H9 (cell line): Measurements from ENCODE around the gene HHLA2. TPM values are rescaled to one million over a fixed set of nuclear protein-coding genes. Genes with fewer than 3 reads are reported as not detected.

ENCODE experiments used
- DNase-seq: peaks from one replicate; pipeline ENCODE4 v3.0.0-alpha.2; 2017
- H2AFZ ChIP-seq: one replicate; pipeline ENCODE4 v1.6.1; 2013; ENCODE audit warnings: mild to moderate bottlenecking, low read length, control low read depth, moderate library complexity
- H2AK5ac ChIP-seq: 2 replicates; pipeline ENCODE4 v1.6.1; 2013; ENCODE audit warnings: low read length, control low read depth, mixed read lengths; ENCODE audit not compliant: insufficient read length
- H2BK120ac ChIP-seq: one replicate; pipeline ENCODE4 v1.6.1; 2013; ENCODE audit warnings: low read depth, mild to moderate bottlenecking, low read length, control low read depth, inconsistent platforms; ENCODE audit not compliant: poor library complexity, severe bottlenecking
- H2BK12ac ChIP-seq: 2 replicates; pipeline ENCODE4 v1.6.1; 2013; ENCODE audit warnings: low read length, control low read depth, mixed read lengths, low read depth; ENCODE audit not compliant: insufficient read length
- H2BK15ac ChIP-seq: 2 replicates; pipeline ENCODE4 v1.6.1; 2013; ENCODE audit warnings: low read depth, low read length, control low read depth
- H2BK20ac ChIP-seq: one replicate; pipeline ENCODE4 v1.6.1; 2013; ENCODE audit warnings: low read depth, mild to moderate bottlenecking, low read length, control low read depth, inconsistent platforms; ENCODE audit not compliant: poor library complexity, severe bottlenecking
- H2BK5ac ChIP-seq: 2 replicates; pipeline ENCODE4 v1.6.1; 2013; ENCODE audit warnings: low read length, control low read depth, mixed read lengths; ENCODE audit not compliant: insufficient read length
- H3K14ac ChIP-seq: 2 replicates; pipeline ENCODE4 v1.6.1; 2013; ENCODE audit warnings: low read length, control low read depth; ENCODE audit not compliant: insufficient read depth
- H3K18ac ChIP-seq: 2 replicates; pipeline ENCODE4 v1.6.1; 2013; ENCODE audit warnings: low read depth, mild to moderate bottlenecking, mixed read lengths, low read length, control low read depth; ENCODE audit not compliant: insufficient read length
- H3K23ac ChIP-seq: 2 replicates; pipeline ENCODE4 v1.6.1; 2013; ENCODE audit warnings: low read length, control low read depth, mixed read lengths, low read depth; ENCODE audit not compliant: insufficient read length
- H3K23me2 ChIP-seq: 2 replicates; pipeline ENCODE4 v1.6.1; 2013; ENCODE audit warnings: low read depth, mild to moderate bottlenecking, mixed read lengths, low read length, control low read depth; ENCODE audit not compliant: insufficient read length, poor library complexity, severe bottlenecking
- H3K27ac ChIP-seq: 2 replicates; pipeline ENCODE4 v1.5.1; 2013; ENCODE audit warnings: low read length, control low read depth, mixed read lengths, low read depth; ENCODE audit not compliant: insufficient read length
- H3K27me3 ChIP-seq: 2 replicates; pipeline ENCODE4 v1.6.1; 2013; ENCODE audit warnings: low read length, control low read depth, inconsistent platforms; ENCODE audit not compliant: insufficient read depth
- H3K4ac ChIP-seq: 2 replicates; pipeline ENCODE4 v1.6.1; 2013; ENCODE audit warnings: low read depth, mild to moderate bottlenecking, control low read depth, inconsistent platforms, low read length, moderate library complexity
- H3K4me1 ChIP-seq: 2 replicates; pipeline ENCODE4 v1.6.1; 2013; ENCODE audit warnings: low read length, control low read depth, inconsistent platforms; ENCODE audit not compliant: insufficient read depth
- H3K4me2 ChIP-seq: 2 replicates; pipeline ENCODE4 v1.6.1; 2013; ENCODE audit warnings: low read length, control low read depth, mixed read lengths; ENCODE audit not compliant: insufficient read length, insufficient read depth
- H3K56ac ChIP-seq: 2 replicates; pipeline ENCODE4 v1.6.1; 2013; ENCODE audit warnings: low read depth, mild to moderate bottlenecking, mixed read lengths, low read length, control low read depth; ENCODE audit not compliant: insufficient read length
- H3K79me1 ChIP-seq: 2 replicates; pipeline ENCODE4 v1.6.1; 2013; ENCODE audit warnings: low read depth, mild to moderate bottlenecking, moderate library complexity, low read length, control low read depth, inconsistent platforms; ENCODE audit not compliant: insufficient read depth, poor library complexity, severe bottlenecking
- H3K79me2 ChIP-seq: 2 replicates; pipeline ENCODE4 v1.6.1; 2013; ENCODE audit warnings: low read length, control low read depth, inconsistent platforms; ENCODE audit not compliant: insufficient read depth
- H3K9ac ChIP-seq: 2 replicates; pipeline ENCODE4 v1.6.1; 2013; ENCODE audit warnings: low read length, control low read depth, mixed read lengths; ENCODE audit not compliant: insufficient read length; ENCODE audit errors: extremely low read depth
- H3K9me3 ChIP-seq: one replicate; pipeline ENCODE4 v1.6.1; 2013; ENCODE audit warnings: low read depth, low read length, inconsistent platforms; ENCODE audit not compliant: control insufficient read depth
- H3T11ph ChIP-seq: one replicate; pipeline ENCODE4 v1.6.1; 2013; ENCODE audit warnings: mild to moderate bottlenecking, low read length, control low read depth, inconsistent platforms
- H4K20me1 ChIP-seq: one replicate; pipeline ENCODE4 v1.6.1; 2013; ENCODE audit not compliant: control insufficient read depth, insufficient read length, insufficient read depth
- H4K5ac ChIP-seq: 2 replicates; pipeline ENCODE4 v1.6.1; 2013; ENCODE audit warnings: low read depth, mild to moderate bottlenecking, mixed read lengths, low read length, control low read depth; ENCODE audit not compliant: insufficient read length
- H4K8ac ChIP-seq: replicated peaks from 2 replicates; pipeline ENCODE4 v1.6.1; 2013; ENCODE audit warnings: low read length, control low read depth, mixed read lengths, low read depth; ENCODE audit not compliant: insufficient read length
- H4K91ac ChIP-seq: 2 replicates; pipeline ENCODE4 v1.6.1; 2013; ENCODE audit warnings: low read depth, mild to moderate bottlenecking, moderate library complexity, mixed read lengths, low read length, control low read depth; ENCODE audit not compliant: insufficient read length
- H3K27ac Mint-ChIP-seq, 3 experiments: 2 replicates in 2 of 3; 3 replicates in 1 of 3; pipeline ENCODE4 v1.8.0; 2020 to 2021; ENCODE audit warnings: mixed read lengths in 3 of 3, mild to moderate bottlenecking in 1 of 3, moderate library complexity in 1 of 3
- H3K27me3 Mint-ChIP-seq: 2 replicates; pipeline ENCODE4 v1.8.0; 2021; ENCODE audit warnings: low read depth, mild to moderate bottlenecking, moderate library complexity, mixed read lengths
- H3K36me3 Mint-ChIP-seq, 3 experiments: 2 replicates in 2 of 3; 3 replicates in 1 of 3; pipeline ENCODE4 v1.8.0; 2020 to 2021; ENCODE audit warnings: low read depth in 3 of 3, mixed read lengths in 3 of 3; ENCODE audit not compliant: insufficient read depth in 1 of 3
- H3K4me1 Mint-ChIP-seq, 2 experiments: 2 replicates each; pipeline ENCODE4 v1.8.0; 2020; ENCODE audit warnings: mixed read lengths in 2 of 2
- H3K4me3 Mint-ChIP-seq, 2 experiments: 2 replicates in 1 of 2; 3 replicates in 1 of 2; pipeline ENCODE4 v1.8.0; 2020 to 2021; ENCODE audit warnings: mild to moderate bottlenecking in 2 of 2, mixed read lengths in 2 of 2, moderate library complexity in 1 of 2
- H3K9me3 Mint-ChIP-seq, 2 experiments: 2 replicates in 1 of 2; 3 replicates in 1 of 2; pipeline ENCODE4 v1.8.0; 2020; ENCODE audit warnings: mild to moderate bottlenecking in 2 of 2, mixed read lengths in 2 of 2, moderate library complexity in 1 of 2
- WGBS: extraction: QIAGEN DNeasy Blood & Tissue Kit; methylation state at CpG from one replicate; pipeline ENCODE4 v1.1.7; 2013; ENCODE audit warnings: missing lambda C conversion rate, low lambda C conversion rate, mixed read lengths; ENCODE audit not compliant: insufficient read length; ENCODE audit errors: extremely low coverage; 5-methylcytosine and 5-hydroxymethylcytosine counted together
- total RNA-seq: library from RNA; stranded (reverse); gene quantifications from 2 replicates; pipeline ENCODE4 v1.2.1, GENCODE V29; 2021
- TF ChIP-seq, protein P1 (sequence below): fragments of 200-600 bp; sonication (generic); conservative IDR thresholded peaks from 3 replicates; pipeline ENCODE4 v1.8.0; 2021; ENCODE audit warnings: antibody characterized with exemption, mild to moderate bottlenecking

The HHLA2 gene
- total RNA-seq, 1 experiment from 2014 or later, result not detected

DNA sequence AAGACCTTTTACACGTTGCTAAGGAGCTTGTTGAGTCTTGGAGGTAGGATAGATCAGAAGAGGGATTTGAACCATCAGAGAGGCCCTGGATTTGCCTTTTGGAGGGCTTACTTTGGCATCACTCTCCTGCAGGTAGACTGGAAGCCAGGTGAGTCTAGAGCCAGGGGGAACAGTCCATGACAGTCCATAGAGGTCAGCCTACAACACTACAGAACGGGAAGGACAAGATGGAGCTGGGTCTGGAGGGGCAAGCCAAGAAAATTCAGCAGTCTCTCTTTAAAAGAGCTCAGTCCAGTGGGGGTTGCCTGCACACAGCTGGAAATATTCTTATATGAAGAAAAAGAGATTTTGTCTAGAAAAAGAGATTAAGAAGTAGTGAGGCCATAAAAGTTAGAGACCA, 60.7 kb downstream of the HHLA2 start:
- no peak overlapping the region for H2BK15ac ChIP-seq
- no peak overlapping the region for H3K9ac ChIP-seq
- no peak overlapping the region for H2BK20ac ChIP-seq
- no peak overlapping the region for H4K5ac ChIP-seq
- H3K4me1 Mint-ChIP-seq, result no peaks in the 10 kb centered on the region
- no peak overlapping the region for H3K23ac ChIP-seq
- H3K79me2 ChIP-seq, result no peaks in the 10 kb centered on the region
- no peaks in the 10 kb centered on the region for H3K23me2 ChIP-seq
- no peaks in the 10 kb centered on the region for H3K79me1 ChIP-seq
- H3K9me3 ChIP-seq, result no peaks in the 10 kb centered on the region
- H3K27me3 ChIP-seq, result no peaks in the 10 kb centered on the region
- no peak overlapping the region for H2BK5ac ChIP-seq
- no peak overlapping the region for H3T11ph ChIP-seq
- H2AK5ac ChIP-seq, result no peak overlapping the region
- H4K91ac ChIP-seq, result no peak overlapping the region
- no peaks in the 10 kb centered on the region for H3K27me3 Mint-ChIP-seq
- no peak overlapping the region for H3K4me2 ChIP-seq
- TF ChIP-seq, protein P1, sequence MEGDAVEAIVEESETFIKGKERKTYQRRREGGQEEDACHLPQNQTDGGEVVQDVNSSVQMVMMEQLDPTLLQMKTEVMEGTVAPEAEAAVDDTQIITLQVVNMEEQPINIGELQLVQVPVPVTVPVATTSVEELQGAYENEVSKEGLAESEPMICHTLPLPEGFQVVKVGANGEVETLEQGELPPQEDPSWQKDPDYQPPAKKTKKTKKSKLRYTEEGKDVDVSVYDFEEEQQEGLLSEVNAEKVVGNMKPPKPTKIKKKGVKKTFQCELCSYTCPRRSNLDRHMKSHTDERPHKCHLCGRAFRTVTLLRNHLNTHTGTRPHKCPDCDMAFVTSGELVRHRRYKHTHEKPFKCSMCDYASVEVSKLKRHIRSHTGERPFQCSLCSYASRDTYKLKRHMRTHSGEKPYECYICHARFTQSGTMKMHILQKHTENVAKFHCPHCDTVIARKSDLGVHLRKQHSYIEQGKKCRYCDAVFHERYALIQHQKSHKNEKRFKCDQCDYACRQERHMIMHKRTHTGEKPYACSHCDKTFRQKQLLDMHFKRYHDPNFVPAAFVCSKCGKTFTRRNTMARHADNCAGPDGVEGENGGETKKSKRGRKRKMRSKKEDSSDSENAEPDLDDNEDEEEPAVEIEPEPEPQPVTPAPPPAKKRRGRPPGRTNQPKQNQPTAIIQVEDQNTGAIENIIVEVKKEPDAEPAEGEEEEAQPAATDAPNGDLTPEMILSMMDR, result no peak
- WGBS, result no CpG with 5 or more reads among the region's 2 CpGs
- no peak overlapping the region for H4K8ac ChIP-seq
- DNase-seq, result no peak
- no peak overlapping the region for H2BK120ac ChIP-seq
- H3K14ac ChIP-seq, result no peak overlapping the region
- no peak overlapping the region for H3K56ac ChIP-seq
- H2AFZ ChIP-seq, result no peak overlapping the region
- H3K4me3 Mint-ChIP-seq, result no peak overlapping the region
- H2BK12ac ChIP-seq, result no peak overlapping the region
- no peaks in the 10 kb centered on the region for H3K4me1 ChIP-seq
- no peak overlapping the region for H3K4ac ChIP-seq
- H3K27ac Mint-ChIP-seq, result no peak overlapping the region
- no peaks in the 10 kb centered on the region for H4K20me1 ChIP-seq
- H3K36me3 Mint-ChIP-seq, result no peaks in the 10 kb centered on the region; a peak in 1 of 7 replicates
- H3K18ac ChIP-seq, result no peak overlapping the region
- no peak overlapping the region for H3K27ac ChIP-seq
- no peaks in the 10 kb centered on the region; a peak in 1 of 5 replicates for H3K9me3 Mint-ChIP-seq
